ENCODE data around the gene ASB18.
"Not testable (repeated sequence)": the region's sequence is repeated elsewhere in the genome, so short reads cannot be mapped to it uniquely, and the experiment has no call there.

The ASB18 gene

DNA sequence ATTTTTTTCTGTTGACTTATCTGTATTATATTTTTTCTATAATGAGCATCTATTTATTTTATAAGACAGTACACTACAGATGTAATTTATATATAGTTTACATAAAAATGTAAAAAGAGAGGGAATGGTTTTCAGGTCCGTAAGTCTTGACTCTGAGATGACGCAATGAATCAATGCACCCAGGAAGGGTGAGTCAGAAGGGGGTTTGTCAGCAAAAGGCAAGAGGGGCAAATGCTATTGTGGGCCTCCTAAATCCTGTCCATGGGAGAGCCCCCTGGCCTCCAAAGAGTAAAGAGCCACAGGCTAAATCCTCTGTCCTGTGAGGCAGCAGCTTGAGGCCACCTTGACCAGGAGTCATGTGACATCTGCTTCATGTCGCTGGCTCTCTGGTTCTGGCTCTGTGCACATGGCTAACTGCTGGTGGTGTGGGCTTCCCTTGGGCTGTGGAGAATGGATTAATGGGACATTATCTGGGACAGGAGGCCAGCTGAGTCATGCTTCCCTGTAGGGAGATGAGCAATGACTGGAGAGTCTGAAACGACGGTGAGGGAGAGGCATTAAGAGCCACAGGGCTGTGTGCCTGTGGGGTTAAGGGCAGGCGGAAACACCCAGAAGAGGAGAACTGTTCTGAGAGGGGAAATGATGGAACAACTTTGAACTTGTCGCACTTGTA, 22.8 kb upstream of the ASB18 start:
- in situ Hi-C loops (cut with MboI; ENCODE audit: low sequenced_read_pairs) = no loop called here

DNA sequence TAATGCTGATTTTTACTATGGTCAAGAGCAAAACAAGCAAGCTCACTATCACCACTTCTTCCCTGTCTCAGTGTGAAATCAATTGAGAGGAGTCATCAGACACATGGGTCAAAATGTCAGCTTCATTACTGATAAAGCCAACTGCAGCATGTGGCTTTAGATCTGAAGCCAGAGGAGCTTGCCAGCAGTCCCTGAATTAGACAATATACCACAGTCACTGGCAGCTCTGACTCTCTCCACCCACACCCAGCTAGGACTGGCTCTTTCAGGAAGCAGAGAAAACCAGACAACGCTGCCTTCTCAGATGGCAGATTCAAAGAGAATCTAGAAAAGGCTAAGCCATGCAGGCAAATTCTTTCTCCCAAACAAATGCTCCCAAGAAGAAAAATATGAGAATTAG, 20.0 kb upstream of the ASB18 start:
- in situ Hi-C loops (cut with MboI; ENCODE audit: low sequenced_read_pairs) = no loop called here

DNA sequence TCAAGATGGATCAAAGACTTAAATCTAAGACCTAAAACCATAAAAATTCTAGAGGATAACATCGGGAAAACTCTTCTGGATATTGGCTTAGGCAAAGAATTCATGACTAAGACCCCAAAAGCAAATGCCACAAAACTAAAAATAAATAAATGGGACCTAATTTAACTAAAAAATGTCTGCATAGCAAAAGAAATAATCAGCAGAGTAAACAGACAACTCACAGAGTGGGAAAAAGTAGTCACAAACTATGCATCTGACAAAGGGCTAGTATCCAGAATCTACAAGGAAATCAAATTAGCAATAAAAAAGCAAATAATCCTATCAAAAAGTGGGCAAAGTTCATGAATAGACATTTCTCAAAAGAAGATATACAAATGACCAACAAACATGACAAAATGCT, 18.2 kb upstream of the ASB18 start:
- in situ Hi-C loops (cut with MboI; ENCODE audit: low sequenced_read_pairs) = no loop called here

DNA sequence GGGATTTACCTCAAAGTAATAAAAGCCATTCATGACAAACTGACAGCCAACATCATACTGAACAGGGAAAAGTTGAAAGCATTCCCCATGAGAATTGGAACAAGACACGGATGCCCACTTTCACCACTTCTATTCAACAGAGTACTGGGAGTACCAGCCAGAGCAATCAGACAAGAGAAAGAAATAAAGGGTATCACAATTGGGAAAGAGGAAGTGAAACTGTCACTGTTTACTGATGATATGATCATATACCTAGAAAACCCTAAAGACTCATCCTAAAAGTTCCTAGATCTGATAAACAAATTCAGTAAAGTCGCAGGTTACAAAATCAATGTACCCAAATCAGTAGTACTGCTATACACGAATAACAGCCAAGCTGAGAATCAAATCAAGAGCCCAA, 17.2 kb upstream of the ASB18 start:
- in situ Hi-C loops (cut with MboI; ENCODE audit: low sequenced_read_pairs) = no loop called here

DNA sequence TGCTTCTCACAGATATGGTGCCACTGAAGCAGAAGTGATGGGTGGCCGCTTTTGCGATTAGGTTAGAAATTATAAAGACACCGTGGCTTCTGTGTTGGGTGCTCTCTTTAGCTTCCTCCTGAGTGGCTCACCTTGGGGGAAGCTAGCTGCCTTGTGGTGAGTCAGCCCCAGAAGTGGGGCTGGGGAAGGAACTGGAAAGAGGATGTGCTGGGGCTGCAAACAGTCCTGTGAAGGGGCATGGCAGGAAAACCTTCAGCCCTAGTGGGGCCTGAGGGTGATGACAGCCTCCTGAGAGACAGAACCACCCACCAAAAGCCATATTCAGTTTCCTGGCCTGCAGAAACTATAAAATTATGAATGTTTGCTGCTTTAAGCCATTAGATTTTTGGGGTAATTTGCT, 8.9 kb upstream of the ASB18 start:
- in situ Hi-C loops (cut with MboI; ENCODE audit: low sequenced_read_pairs) = no loop called here

DNA sequence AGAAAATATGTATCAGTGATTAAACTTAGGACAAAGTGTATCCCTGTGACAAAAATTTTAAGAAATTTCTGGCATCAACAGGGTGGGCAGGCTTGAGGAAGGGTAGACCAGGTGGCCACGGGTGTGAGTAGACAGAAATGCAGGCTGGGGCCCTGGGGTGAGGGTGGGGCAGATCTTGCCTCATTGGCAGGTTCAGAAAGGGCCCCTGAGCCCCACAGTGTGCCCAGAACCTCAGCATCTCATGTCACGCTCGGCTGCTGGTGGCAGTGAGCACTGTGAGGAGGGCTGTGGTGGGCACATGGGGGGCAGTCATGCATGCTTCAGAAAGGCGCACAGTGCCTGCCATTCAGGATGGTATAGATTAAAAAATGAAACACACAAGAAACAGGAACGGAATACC, 7.6 kb upstream of the ASB18 start:
- in situ Hi-C loops (cut with MboI; ENCODE audit: low sequenced_read_pairs) = no loop called here

DNA sequence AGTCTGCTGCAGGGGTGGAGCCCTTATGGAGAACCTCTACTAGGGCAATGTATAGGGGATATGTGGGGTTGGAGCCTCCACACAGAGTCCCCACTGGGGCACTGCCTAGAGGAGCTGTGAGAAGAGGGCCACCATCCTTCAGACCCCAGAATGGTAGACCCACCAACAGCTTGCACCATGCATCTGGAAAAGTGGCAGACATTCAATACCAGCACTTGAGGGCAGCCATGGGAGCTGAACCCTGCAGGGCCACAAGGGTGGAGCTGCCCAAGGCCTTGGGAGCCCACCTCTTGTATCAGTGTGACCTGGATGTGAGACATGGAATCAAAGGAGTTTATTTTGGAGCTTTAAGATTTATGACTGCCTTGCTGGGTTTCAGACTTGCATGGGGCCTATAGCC, 5.7 kb upstream of the ASB18 start:
- in situ Hi-C loops (cut with MboI; ENCODE audit: low sequenced_read_pairs) = not testable (repeated sequence)

DNA sequence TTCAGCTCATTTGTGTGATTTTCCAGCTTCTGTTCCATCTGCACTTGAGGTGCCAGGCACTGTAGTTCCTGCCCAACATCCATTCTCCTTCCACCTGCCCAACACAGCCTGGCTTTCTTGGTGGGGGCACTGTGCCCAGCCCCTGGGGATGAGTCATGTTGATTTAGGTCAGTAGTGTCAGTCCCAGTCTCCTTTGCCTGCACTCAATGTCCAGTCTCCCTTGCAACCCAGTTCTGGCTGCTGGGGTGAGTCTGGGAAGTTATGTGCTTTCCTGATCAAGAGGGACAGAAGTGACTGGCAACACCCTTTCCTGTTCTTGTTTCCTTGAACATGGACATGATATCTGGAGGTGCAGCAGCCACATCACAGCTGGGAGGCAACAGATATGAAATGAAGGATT, 1.5 kb upstream of the ASB18 start:
- in situ Hi-C loops (cut with MboI; ENCODE audit: low sequenced_read_pairs) = no loop called here

DNA sequence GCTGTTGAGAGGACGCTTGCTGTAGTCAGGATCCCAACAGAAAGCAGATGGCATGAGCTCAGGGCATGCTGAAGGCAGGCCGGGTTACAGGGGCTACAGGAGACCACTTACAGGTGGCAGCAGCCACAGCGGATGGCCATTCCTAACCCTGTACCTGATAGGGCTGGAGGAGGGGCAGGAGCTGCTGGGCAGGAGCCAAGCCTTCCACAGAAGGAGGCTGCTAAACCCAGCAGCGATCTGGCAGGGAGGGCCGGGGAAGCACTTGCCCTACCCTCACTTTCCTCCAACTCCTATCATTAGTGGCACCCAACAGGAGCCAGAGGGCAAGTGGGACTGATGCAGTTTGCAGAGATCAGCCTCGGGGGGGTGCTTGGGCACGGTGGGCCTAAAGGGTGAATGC, 2.0 kb downstream of the ASB18 start:
- in situ Hi-C loops (cut with MboI; ENCODE audit: low sequenced_read_pairs) = no loop called here

DNA sequence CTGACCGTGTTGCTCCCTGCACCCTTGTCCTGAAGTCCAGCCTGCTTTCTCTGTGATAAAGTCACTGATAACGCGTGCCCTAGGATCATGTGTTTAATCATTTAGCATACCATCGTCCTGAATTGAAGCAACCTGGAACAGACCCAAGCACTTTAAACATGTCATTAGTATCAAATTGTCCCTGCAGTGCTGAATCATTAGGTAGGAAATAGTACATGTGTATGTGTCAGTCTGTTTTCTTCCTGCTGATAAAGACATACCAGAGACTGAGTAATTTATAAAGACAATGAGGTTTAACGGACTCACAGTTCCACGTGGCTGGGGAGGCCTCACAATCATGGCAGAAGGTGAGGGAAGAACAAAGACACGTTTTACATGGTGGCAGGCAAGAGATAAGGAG, 2.8 kb downstream of the ASB18 start:
- in situ Hi-C loops (cut with MboI; ENCODE audit: low sequenced_read_pairs) = no loop called here

DNA sequence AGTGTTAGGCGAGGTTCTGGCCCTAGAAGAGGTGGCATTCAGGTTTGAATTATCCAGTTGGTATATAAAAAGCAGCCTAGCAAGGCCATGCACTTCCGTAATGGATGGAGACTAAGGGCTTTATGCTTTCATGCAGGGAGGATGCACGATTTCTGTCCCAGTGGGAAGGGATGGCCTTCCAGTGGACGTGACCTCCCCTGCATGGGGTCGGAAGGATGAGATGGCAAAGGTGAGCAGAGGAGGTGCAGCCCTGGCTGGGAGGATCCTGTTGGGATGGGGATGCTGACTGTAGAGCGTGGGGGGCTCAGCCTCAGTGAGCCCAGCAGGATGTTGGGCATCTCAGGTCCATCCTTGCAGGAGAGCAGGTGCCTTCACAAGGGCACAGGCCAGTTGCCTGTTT, 4.8 kb downstream of the ASB18 start:
- in situ Hi-C loops (cut with MboI; ENCODE audit: low sequenced_read_pairs) = no loop called here

DNA sequence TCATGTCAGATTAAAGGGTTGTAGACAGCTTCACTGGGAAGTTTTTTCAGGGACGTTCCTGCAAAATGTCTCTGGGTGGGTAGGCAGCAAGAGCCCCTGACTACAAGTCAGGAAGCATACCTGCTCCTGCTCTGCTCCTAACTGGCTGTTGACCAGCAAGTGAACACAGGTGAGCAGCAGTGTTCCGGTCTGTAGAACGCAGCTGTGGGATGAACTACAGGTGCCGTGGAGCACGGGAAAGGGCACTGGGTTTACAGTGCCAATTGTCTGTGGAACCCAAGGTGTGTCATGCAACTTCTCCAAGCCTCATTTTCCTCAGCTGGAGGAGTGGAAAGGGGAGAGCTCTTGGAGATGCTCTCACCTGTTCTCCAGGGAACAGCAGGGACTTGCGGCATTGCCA, 6.6 kb downstream of the ASB18 start:
- in situ Hi-C loops (cut with MboI; ENCODE audit: low sequenced_read_pairs) = no loop called here

DNA sequence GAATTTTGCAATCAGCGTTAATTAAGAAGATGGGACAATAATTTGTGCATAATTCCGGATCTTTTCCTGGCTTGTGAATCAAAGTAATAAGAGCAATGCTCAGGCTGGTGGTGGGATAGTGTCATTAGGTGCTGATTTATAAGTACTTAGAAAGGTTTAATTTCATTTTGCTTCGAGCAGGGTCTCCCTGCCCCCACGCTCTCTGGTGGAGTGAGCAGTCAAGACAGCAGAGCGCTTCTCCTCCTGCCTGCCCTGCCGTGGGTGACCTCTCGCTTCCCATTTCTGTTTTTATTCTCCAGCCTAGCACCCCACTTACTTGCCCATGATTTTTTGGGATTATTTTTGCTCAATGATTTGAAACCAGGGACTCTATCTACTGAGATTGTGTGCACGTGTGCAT, 7.1 kb downstream of the ASB18 start:
- in situ Hi-C loops (cut with MboI; ENCODE audit: low sequenced_read_pairs) = no loop called here

DNA sequence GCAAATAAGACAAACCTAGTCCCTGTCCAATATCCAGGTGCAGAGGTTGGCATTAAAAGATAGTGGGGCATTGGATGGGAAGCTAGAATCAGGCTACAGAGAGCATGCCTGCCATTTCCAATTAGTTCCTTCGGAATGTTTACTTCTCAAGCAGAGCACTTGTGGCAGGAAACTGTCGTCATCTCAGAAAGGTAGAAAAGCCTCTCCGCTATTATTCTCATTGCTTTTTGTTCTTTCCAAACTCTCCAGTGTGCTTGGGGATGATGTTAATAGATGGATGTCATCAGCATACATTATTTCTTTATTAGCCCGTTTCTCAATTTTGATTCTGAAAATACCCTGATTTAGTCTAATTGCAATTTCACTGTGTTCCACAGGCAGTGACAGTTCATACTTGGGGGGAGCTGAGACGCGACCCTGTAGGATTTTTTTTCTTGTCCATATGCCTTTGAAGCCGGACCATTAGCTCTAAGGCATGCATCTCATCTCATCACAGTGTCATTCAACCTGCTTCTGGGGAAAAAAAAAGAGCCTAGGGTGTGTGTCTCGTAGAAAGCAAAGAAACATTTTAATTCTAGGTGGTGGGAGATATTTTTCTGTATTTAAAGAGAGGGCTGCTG, 7.7 kb downstream of the ASB18 start:
- in situ Hi-C loops (cut with MboI; ENCODE audit: low sequenced_read_pairs) = no loop called here

DNA sequence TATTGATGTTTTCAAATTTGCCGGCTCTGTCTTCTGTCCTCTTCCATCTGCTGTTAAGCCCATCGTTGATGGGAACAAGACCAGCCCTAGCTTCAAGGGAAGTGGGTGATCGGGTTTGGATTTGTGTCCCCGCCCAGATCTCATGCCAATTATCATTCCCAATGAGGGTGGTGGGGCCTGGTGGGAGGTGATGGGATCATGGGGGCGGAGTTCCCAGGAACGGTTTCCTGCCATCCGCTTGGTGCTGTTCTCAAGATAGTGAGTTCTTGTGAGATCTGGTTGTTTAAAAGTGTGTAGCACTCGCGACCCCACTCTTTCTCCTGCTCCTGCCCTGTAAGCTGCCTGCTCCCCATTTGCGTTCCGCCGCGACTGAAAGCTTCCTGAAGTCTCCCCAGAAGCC, 9.5 kb downstream of the ASB18 start:
- in situ Hi-C loops (cut with MboI; ENCODE audit: low sequenced_read_pairs) = no loop called here

DNA sequence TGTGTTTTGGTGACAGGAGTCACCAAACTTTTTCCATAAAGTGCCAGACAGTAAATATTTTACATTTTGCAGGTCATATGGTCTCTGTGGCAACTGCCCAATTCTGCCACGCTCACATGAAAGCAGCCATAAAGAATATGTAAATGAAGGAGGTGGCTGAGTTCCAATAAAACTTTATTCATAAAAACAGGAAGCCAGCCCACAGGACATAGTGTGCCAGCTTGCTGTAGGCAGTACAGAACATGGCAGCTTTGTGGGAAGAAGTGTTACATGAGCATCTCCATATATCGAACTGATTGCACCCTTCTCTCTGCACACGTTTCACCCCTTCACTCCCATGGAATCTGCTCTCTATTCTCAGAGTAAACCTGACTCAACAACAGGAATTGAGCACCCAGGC, 10.2 kb downstream of the ASB18 start:
- in situ Hi-C loops (cut with MboI; ENCODE audit: low sequenced_read_pairs) = no loop called here

DNA sequence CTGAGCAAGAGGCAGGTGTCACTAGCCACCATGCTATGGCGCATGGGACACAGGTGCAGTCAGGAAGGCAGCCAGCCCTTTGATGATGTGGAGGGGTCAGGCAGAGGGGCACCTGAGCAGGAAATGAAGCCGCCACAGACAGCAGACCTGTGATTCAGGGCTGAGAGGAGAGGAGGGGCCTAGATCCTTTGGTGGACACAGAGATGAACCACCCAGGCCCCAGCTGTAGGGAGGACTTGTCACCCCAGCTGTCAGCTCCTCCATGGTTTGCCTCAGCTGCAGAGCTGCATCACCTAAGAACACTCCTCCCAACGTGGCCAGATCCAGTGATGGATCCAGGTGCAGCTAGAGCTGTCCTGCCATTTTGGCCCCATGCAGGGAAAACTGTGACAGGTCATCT, 11.6 kb downstream of the ASB18 start:
- in situ Hi-C loops (cut with MboI; ENCODE audit: low sequenced_read_pairs) = no loop called here

DNA sequence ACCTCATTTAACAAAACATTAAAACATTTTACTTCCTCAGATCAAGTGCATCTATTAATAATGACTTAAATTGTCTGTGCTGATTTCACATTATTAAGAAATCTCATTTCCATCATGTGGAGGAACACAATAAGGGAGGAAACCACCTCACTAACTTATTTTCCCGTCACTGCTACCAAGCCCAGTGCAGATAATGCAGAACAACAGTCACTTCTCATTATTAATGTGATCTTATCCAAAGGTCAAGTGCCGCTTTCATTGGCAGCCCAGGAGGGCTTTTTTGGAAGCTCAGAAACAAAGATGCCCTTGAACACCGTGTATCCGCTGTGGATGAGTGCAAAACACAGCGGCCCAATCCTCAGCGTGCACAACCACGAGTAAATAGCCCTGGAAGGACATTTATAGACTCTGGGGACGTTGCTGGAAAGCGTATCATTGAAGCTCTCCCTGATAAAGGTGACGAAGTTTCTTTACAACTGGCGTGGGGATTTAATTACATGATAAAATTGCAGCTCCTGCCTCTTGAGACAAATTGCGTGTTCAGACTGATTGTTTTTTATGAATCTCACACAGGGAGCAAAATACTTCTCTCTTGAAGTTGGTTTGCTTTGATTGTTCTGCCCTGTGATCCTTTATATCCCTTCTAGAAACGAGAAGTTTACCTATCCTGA, 13.2 kb downstream of the ASB18 start:
- in situ Hi-C loops (cut with MboI; ENCODE audit: low sequenced_read_pairs) = no loop called here

DNA sequence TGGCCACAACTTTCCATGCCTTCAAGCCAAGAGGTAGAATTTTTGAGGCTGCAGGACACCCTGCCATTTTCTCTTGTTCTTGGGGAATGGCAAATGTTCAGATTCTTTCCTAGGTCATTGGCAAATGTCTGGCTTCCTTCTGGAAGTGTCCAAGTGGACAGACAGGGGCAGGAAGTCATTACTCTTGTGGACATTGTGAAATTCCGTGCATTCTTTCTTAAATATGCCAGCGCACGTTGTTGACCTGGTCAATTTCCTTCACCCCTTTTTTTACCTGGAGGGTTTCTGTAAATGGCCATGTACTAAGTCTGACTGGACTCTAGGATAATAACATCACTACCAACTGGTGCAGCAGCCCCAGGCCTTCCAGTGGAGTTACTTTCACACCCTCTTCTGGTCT, 13.9 kb downstream of the ASB18 start:
- in situ Hi-C loops (cut with MboI; ENCODE audit: low sequenced_read_pairs) = no loop called here

DNA sequence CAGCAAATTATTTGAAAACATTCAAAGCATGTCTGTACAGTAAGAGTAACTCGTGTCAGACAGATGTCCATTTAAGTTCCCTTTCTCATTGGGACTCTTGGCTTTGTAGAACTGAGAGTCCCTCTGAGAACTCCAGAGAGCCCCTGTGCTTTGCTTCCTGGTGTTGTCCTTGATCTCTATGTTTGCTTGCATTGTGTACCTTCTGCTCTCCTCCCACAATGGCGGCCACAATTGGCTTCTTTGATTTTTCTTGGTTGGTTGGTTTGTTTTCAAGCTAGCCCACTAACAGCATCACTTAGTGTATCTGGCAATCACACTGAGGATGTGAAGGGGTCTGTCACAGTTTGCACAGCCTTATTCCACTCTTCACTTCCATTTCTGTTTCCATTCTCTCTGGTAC, 15.1 kb downstream of the ASB18 start:
- in situ Hi-C loops (cut with MboI; ENCODE audit: low sequenced_read_pairs) = no loop called here

DNA sequence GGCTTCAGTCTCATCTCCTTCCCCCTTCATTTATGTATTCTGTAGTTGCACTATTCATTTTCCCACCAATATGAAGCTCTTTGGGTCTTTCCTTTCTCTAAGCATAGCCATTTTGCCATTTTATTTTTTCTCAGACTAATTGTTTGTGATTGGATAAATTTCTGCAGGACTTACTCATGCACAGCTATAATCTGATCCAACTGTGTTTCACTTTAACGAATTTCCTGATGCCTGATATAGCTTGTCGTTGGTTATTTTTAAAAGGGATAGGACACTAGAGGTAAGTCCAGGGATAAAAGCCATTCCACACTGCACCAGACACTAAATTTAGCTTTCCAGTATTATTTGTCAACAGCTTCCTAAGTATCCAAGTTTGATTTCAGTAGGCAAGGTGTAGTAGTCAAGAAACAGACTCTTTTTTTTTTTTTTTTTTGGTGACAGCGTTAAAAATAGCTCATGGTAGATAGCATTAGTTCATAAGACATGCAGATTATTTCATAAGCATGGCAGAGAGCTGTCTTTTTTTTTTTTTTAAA, 17.4 kb downstream of the ASB18 start:
- in situ Hi-C loops (cut with MboI; ENCODE audit: low sequenced_read_pairs) = no loop called here

DNA sequence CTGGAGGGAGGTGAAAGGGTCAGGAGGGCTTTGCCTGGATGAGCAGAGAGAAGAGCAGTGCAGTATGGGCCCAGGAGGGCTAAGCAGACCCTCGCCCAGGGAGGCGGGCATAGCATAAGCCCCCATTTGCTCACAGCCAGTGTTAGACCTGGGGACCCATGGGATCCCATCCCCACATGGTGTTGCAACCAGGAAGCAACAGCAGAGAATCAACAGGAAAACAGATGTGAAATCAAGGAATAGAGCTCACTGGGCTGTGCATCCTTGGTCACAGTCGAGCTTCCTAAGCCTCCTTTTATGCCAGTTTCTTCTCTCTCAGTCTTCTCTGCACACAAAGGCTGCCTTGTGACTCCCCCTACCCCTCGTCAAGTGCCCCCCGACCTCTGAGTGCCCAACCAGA, 19.9 kb downstream of the ASB18 start:
- in situ Hi-C loops (cut with MboI; ENCODE audit: low sequenced_read_pairs) = no loop called here
